NCI-H2107 treated with DMSO at 0.1 percent for 48 hours (cell line): Measurements from ENCODE around the gene STX8.
"Not testable (repeated sequence)": the region's sequence is repeated elsewhere in the genome, so short reads cannot be mapped to it uniquely, and the experiment has no call there.

Experiments
- DNase-seq: peaks from one replicate; lab custom pipeline; 2025; ENCODE audit not compliant: unreplicated experiment; lab: John Stamatoyannopoulos, UW

The STX8 gene

DNA sequence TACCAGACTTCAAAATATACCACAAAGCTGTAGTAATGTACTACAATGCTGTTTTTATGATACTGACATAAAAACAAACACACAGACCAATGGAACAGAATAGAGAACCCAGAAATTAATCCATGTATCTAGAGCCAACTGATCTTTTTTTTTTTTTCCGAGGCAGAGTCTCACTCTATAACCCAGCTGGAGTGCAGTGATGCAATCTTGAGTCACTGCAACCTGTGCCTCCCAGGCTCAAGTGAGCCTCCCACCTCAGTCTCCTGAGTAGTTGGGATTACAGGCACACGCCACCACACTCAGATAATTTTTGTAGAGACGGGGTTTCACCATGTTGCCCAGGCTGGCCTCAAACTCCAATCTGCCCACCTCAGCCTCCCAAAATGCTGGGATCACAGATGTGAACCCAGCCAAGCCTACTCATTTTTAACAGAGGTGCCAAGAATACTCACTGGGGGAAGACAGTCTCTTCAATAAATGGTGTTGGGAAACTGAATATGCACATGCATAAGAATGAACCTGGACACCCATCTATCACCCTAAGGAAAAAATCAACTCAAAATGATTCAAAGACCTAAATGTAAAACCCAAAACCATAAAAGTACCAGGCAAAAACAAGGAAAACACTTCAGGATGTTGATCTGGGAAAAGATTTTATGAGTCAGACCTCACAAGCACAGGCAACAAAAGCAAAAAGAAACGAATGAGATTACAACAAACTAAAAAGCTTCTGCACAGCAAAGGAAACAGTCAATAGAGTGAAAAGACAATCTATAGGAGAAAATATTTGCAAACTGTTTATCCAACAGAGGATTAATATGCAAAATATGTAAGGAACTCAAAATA, 63.1 kb downstream of the STX8 start:
- no peak for DNase-seq

DNA sequence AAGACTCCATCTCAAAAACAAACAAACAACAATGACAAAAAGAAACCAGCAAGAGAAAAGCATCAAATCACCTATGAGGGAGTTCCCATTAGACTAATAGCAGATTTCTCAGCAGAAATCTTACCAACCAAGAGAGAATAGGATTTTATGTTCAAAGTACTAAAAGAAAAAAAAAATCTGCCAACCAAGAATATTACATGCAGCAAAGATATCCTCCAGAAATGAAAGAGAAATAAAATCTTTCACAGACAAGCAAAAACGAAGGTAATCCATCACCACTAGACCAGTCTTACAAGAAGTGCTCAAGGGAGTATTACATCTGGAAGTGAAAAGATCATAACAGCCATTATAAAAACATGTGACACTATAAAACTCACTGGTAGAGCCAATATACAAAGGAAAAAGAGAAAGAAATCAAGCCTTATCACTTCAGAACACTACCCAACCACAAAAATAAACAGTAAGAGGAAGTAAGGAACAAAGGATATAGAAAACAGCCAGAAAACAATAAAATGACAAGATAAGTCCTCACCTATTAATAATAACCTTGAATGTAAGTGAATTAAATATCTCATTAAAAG, 66.3 kb downstream of the STX8 start:
- no peak for DNase-seq

DNA sequence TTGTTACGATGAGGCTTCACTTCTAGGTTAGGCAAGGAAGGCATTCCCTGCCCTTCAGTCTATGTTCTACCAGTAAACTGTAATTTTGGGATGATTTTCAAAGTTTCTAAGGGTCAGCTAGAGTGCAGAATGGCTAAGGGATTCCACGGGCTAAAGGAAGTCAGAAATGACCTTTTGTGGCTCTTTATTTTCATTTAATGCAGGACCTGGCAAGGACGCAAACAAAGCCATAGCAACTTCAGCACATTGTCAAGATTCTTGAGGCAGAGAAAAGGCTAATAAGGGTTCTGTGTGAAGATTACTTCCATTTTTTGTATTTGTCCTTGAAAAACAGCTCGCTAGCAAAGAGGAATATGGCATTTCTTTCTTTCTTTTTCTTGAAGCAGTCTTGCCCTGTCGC, 76.6 kb downstream of the STX8 start:
- DNase-seq: no peak

DNA sequence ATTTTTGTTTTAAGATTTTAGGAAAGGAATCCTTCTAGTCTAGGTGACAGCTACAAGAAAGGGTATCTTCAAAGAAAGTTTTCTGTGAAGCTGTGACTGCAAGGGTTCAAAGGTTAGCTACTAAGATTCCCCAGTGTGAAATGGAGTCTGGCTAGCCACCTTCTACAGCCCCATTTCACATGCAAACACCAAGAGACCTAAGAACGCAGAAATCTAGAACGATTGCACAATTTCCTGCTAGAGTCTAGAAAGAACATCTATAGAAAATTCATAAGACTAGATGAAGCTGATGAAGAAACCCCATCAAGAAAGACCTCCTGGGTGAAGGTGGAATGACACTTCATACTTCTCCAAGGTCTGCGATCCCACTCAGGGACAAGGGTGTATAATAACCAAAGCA, 77.1 kb downstream of the STX8 start:
- DNase-seq: no peak

DNA sequence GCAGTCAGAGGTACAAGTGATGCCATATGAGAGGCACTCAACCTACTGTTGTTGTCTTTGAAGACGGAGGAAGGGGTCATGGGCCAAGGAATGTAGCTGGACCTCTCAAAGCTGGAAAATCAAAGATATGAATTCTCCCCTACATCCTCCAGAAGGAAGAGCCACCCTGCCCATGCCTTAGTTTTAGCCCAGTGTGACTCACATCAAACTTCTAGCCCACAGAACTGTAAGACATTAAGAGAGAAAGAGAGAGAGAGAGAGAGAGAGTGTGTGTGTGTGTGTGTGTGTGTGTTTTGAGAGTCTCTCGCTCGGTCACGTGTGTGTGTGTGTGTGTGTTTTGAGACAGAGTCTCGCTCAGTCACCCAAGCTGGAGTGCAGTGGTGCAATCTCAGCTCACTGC, 87.1 kb downstream of the STX8 start:
- DNase-seq: no peak

DNA sequence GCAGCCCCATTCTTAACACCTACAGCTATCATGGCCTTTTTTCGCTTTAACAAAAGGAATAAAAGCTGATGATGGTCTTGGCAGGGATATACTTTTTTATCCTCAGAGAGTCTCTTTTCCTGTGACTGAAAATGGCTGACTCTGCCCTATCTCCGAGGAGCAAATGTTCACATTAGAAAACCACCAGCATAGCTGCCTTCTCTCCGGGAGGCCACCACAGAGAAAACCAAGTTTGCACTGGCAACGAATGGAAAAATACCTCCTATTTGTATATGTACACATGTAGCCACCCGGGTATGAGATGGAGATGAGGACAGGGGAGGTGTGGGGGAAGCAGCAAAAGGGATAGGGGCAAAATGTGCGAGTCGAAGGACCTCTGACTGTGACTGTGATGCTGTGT, 88.2 kb downstream of the STX8 start:
- no peak for DNase-seq

DNA sequence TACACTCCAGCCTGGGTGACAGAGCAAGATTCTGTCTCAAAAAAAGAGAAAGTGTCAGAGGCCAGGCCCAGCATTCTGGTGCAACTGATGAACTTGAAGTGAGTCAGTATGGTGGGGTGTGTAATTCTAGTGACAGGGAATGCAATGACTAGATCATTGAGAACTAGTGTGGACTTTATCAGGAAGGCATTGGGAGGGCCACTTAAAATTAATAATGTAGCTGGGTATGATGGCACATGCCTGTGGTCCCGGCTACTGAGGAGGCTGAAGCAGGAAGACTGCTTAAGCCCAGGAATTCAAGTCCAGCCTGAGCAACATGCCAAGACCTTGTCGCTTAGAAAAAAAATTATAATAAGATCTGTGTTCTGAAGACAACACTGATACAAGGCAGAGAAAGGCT, 90.8 kb downstream of the STX8 start:
- DNase-seq: no peak

DNA sequence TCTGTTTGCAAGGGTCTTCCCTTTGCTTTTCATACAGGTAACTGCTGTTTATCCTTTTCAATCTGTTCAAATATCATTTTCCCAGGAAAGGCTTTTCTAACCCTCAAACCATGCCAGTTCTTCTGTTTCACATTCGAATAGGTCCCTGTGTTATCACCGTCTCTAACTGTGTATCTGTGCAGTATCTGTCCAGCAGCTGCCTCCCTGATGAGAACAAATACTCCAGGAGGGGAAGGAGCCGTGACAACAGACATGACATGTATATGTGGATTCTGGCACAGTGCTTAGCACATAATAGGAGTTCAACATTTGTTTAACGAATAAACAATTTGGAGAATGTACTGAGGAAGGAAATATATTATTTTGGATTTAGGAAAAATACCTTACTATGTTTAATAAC, 95.7 kb downstream of the STX8 start:
- DNase-seq: no peak

DNA sequence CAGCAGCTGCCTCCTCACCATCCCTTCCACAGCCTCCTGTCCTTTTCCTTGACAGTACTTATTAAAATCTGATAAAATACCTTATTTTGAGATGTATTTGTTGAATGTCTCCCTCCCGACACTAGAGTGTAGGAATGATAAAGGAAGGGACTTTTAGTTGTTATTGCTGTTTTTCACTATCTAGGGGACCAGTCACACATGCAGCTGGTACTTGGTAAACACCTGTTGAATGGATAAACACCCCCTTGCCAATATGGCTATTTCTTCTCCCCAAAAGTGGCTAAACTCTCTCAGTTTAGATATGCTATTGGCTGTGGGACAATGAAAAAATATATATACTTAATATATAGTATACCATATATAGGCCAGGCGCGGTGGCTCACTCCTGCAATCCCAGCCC, 96.7 kb downstream of the STX8 start:
- no peak for DNase-seq

DNA sequence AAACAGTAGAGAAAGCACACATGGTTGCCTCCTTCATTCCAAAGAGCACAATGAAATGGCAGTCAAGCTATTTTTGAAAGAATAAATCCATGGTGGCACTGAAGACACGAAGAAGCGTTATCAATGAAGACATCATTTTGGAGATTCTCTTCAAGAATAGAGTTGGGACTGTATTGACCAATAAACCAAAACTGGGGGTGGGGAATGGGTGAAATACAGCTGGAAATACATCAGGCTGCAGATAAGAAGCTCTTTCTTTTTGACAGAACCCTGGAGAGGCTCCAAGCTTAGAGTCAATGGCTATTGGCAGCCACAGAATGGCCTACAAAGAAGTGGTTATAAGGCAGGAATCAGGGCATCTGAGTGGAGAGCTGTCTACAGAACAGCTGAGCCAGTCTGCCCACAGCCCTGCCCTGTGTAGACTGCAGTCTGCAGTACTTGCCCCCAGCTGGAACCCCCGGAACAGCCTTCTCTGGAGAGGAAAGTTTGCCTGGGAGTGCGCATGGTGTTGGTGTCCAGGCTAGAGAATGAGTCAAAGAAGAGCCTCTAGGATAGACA, 100.4 kb downstream of the STX8 start:
- no peak for DNase-seq

DNA sequence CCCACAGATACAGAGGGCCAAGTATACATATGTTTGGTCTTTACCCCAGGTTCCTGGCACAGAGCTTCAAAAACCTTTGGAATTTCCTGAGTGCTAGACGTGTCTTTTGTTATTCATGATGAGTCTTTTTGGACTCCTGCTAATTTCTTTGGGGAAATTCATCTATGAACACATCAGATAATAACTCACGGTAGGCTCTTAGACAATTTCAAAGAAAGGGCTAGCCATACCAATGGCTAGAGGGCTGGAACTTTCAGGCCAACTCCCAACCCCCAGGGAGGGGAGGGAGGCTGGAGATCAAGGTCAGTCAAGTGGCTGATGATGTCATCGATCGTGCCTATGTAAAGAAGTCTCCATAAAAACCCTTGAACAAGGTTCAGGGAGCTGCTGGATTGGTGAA, 101.9 kb downstream of the STX8 start:
- no peak for DNase-seq

DNA sequence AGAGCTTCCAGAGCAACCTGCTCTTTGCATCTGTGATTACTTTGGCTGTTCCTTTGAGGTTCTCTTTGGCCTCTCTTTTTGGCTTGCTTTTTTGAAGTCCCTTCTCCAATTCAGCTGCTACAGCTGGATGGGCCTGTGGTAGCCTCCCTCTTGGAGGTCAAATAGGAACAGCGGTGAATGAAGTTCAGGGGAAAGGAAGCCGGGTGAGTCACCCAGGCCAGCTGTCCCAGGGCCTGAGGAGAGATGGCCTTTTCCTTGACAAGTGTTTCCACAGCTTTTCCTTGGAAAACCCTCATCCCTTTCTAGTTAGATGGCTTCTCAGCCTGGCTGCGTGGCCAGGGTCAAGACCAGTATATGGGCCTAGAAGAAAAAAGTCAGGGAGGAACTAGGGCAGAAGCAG, 103.1 kb downstream of the STX8 start:
- no peak for DNase-seq

DNA sequence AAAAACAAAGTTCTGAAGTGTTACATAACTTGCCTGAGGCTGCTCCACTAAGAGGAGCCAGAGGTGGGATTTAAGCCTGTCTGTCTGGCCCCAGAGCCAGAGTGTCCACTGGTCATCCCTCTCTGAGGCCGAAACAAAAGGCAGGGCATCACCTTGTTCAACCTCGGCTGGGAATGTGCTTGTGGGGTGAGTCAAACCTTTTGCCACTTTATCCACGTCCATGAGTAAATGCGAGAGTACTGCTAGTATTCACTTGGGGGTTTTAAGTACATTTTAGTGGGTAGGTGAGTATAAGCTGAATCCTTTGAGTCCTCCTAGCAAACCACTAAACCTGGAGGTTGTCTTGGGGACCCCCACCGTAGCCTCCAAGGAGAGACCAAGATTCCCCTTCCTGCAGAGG, 103.5 kb downstream of the STX8 start:
- DNase-seq: no peak

DNA sequence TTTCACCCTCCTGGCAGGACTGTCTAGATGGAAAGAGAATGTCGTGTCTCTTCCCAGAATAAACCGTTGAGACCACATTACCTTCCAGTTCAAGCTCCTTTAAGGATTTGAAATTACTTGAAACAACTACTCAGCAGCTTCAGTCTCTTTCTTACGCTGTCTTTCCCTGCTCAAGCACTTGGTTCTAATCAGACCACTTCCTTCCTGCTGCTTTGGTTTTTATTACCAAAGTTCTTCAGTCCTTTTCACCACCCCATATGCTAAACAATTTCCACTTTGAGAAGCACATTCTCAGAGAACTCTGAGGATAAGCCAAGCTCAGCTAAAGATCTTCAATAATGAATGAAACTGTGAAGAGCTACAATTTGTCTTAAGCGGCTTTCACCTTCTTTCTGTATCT, 105.4 kb downstream of the STX8 start:
- DNase-seq: no peak

DNA sequence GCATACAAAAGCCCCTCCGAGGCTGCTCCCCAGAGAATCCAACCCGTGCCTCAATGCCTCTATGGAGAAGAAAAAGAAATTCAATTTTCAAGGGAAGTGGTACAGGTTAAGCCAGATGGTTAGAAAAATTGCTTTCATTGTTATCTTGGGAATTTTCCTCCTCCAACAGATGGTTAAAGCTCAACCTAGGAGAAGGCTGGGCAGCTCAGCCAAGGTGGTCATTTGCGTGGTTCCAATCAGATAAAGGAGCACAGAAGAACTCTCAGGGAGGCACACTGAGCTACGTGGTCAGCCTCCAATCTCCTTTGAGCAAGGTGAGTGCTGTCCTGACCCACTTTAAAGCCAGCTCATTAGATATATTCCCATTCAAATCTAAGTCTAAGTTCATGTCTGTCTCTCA, 106.7 kb downstream of the STX8 start:
- no peak for DNase-seq

DNA sequence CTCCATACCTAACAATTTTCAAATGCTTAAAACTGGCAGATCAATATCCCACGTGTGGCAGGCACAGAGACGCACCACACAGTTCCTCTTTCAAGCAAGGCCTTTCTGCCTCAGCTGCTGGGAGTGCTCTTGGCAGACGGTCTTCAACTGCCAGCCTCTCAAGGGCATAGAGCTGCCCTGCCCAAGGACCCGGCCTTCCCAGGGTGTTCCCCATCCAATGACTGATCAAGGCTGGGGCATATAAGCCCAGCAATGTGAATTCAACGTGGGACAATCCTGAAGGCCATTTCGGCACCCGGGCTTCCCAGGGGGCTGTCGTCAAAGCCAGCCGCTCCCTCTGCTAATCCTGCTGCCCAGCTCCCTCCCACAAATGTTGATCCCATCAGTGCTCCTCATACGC, 107.1 kb downstream of the STX8 start:
- DNase-seq: no peak

DNA sequence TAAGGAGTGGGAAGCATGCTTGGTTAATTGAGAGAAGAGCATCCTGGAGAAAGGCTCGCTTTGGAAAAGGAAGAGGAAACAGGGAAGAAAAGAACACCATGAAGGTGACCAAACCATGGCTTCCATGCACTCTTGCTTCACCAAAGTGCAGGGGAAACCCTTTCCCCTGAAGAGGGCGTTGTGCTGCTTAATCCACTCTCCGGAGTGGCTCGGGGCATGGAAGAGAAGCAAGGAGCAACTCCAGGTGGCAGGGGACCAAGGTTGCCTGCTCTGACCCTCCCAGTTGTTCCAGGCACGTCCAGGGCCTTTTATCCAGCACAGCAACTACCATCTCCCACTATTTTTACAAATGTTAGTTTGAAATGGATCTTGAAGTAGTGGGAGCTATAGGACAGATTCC, 108.1 kb downstream of the STX8 start:
- no peak for DNase-seq

DNA sequence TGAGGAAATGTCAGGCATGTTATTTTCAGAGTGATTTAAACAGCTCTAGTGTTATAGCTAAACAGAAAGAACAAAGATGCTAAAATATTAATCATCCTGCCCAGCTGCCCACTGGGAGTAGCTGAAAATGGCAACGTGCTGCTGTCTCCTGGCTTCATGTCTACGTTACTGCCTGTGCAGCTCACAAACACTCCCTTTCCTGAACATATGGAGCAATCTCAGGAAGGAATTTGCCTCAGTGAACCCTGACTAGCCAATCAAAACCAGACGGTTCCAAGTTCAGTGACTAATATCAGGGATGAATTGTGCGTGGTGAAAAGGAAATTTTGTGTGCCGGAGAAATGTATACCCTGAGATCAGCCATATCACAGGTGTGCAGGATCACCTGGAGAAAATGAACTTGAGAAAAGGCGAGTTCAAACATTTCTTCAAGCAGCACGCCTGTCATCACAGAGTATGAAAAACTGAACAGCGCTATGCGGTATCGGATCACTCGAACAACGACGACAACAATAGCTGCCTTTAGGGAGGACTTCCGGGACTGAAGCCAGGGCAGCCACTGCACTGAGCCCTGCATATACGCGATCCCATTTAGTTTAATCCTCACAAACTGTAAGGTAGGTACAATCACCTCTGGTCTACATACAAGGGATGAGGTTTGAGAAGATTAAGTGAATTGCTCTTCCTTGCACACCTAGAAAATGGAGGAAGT, 110.3 kb downstream of the STX8 start:
- no peak for DNase-seq

DNA sequence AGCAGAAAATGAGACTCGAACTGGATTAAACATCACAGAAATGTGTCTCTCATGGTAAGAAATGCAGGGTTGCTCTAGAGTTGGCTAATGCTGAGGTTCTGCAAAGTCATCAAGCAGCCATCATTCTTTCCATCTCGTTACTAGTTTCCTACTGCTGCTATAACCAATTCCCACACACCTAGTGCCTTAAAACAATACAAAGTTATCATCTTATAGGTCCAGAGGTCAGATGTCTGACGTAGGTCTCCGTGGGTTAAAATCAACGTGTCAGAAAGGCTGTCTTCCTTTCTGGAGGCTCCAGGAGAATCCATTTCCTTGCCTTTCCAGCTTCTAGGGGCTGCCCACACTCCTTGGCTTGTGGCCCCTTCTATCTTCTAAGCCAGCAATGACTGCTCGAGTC, 118.6 kb downstream of the STX8 start:
- no peak for DNase-seq

DNA sequence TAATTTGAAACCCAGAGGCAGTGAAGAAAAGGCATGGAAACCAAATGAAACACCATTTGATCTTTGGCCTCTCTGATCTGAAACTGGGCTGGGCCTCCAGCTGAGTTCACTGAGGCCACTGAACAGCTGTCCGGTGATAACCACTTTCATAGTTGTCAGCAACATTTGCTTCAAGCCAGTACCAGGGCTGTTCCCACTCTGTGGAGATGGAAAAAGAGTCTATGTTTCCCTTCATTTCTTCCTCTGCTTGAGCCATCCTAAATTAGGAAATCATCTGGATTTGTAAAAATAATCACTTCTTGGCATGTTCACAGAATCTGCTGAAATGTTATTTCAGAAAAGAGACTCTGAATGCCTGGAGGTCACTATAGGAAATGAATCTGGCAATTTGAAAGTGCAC, 119.3 kb downstream of the STX8 start:
- no peak for DNase-seq

DNA sequence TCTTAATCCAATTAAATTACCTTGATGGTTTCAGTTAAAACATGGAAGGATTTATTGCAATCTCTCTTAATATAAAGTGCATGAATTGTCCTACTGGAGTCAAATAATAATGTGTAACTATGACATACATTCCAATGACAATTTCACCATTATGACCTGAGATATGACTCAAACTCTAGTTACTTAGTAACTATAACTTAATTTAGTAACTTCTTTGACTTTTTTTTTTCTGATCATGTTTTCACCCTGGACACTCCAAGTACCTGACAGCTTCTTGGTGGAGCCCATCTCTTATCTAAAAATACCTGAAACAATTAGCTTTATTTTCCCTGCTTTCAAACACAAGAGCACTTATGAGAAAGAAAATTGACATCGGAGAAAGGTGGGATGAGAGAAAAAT, 123.7 kb downstream of the STX8 start:
- DNase-seq: no peak

DNA sequence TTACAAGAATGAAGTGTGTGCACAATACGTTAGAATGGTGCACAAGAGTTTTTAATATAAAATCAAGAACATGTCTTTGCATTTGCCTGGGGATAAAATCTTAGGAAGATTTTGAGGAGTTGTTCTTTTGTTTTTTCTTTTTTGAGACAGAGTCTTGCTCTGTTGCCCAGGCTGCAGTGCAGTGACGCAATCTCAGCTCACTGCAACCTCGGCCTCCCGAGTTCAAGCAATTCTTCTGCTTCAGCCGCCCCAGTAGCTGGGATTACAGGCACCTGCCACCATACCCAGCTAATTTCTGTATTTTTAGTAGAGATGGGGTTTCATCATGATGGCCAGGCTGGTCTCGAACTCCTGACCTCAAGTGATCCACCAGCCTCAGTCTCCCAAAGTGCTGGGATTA, 128.3 kb downstream of the STX8 start:
- DNase-seq: not testable (repeated sequence)
